H1 (cell line): ENCODE data around the gene KLRB1.

Experiments used
- CHD2 ChIP-seq: IDR thresholded peaks from 2 replicates; pipeline ENCODE4 v1.6.1; 2012; ENCODE audit warnings: low read length, improper control_type of control experiment
- POLR2A ChIP-seq, 2 experiments: IDR thresholded peaks; 1 replicate in 1 of 2; 2 replicates in 1 of 2; pipeline ENCODE4 v1.6.1; 2011; ENCODE audit warnings: low read depth in 2 of 2, low read length in 2 of 2, mild to moderate bottlenecking in 2 of 2; ENCODE audit errors: control extremely low read depth in 1 of 2
- POLR2AphosphoS5 ChIP-seq: IDR thresholded peaks from 2 replicates; pipeline ENCODE4 v1.6.1; 2011; ENCODE audit warnings: low read depth, low read length
- RAD21 ChIP-seq, 2 experiments: IDR thresholded peaks in 1 of 2; conservative IDR thresholded peaks in 1 of 2; 2 replicates each; pipeline ENCODE4 v1.6.1; 2011; ENCODE audit warnings: low read depth in 2 of 2, low read length in 2 of 2, improper control_type of control experiment in 1 of 2, inconsistent platforms in 1 of 2, mild to moderate bottlenecking in 1 of 2, moderate library complexity in 1 of 2
- RXRA ChIP-seq: IDR thresholded peaks from 2 replicates; pipeline ENCODE4 v1.6.1; 2011; ENCODE audit warnings: low read depth, mild to moderate bottlenecking, low read length, moderate library complexity; ENCODE audit not compliant: insufficient read depth
- SRF ChIP-seq: IDR thresholded peaks from 2 replicates; pipeline ENCODE4 v1.6.1; 2011; ENCODE audit warnings: mild to moderate bottlenecking, low read depth, low read length, moderate library complexity
- TEAD4 ChIP-seq: IDR thresholded peaks from 2 replicates; pipeline ENCODE4 v1.6.1; 2012; ENCODE audit warnings: low read depth, low read length, inconsistent platforms, mixed read lengths
- ZNF274 ChIP-seq: IDR thresholded peaks from 2 replicates; pipeline ENCODE4 v1.7.0; 2012; ENCODE audit warnings: low read length, borderline replicate concordance; ENCODE audit errors: extremely low read depth
- TF ChIP-seq, protein P1 (sequence below): IDR thresholded peaks from 2 replicates; pipeline ENCODE4 v1.6.1; 2012; ENCODE audit warnings: inconsistent platforms
- TF ChIP-seq, protein P2 (sequence below), 3 experiments: IDR thresholded peaks; 1 replicate in 2 of 3; 2 replicates in 1 of 3; pipeline versions ENCODE4 v1.5.1 to v1.6.1; 2011; ENCODE audit warnings: low read length in 3 of 3, mild to moderate bottlenecking in 3 of 3, inconsistent platforms in 2 of 3, low read depth in 1 of 3, moderate library complexity in 1 of 3; ENCODE audit not compliant: insufficient read depth in 1 of 3; ENCODE audit errors: control extremely low read depth in 1 of 3

DNA sequence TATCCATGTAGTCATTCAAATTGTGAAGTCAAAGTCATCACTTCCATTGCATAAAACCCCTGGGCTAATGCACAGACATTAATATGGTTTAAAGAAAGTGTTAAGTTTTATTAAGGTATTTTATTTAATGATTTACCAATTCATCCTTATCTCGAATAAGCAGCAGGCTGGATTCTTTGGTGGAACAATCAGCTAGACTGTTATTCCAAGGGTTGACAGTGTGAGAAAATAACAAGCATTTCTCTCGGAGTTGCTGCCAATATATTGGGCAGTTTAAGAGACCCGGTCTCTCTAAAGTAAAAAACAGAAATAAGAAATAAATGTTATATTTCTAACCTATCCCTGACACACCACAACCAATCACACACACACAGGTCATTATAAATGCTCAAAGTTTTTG, 9.4 kb downstream of the KLRB1 start:
- TF ChIP-seq CHD2: no peak
- TF ChIP-seq RXRA: no peak
- no peak for TF ChIP-seq SRF
- TF ChIP-seq POLR2AphosphoS5: no peak
- no peak for TF ChIP-seq POLR2A (IDR thresholded peaks at IDR 0.05; ENCODE audit: control extremely low read depth in 1 of 2, low read depth in 2 of 2, low read length in 2 of 2)
- no peak for TF ChIP-seq TEAD4
- TF ChIP-seq ZNF274: no peak
- TF ChIP-seq, protein P1, sequence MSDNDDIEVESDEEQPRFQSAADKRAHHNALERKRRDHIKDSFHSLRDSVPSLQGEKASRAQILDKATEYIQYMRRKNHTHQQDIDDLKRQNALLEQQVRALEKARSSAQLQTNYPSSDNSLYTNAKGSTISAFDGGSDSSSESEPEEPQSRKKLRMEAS: no peak
- TF ChIP-seq RAD21 (IDR thresholded peaks at IDR 0.05 in 1 of 2, conservative IDR thresholded peaks at IDR 0.05 in 1 of 2; ENCODE audit: low read depth in 2 of 2, low read length in 2 of 2): no peak
- TF ChIP-seq, protein P2, sequence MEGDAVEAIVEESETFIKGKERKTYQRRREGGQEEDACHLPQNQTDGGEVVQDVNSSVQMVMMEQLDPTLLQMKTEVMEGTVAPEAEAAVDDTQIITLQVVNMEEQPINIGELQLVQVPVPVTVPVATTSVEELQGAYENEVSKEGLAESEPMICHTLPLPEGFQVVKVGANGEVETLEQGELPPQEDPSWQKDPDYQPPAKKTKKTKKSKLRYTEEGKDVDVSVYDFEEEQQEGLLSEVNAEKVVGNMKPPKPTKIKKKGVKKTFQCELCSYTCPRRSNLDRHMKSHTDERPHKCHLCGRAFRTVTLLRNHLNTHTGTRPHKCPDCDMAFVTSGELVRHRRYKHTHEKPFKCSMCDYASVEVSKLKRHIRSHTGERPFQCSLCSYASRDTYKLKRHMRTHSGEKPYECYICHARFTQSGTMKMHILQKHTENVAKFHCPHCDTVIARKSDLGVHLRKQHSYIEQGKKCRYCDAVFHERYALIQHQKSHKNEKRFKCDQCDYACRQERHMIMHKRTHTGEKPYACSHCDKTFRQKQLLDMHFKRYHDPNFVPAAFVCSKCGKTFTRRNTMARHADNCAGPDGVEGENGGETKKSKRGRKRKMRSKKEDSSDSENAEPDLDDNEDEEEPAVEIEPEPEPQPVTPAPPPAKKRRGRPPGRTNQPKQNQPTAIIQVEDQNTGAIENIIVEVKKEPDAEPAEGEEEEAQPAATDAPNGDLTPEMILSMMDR (IDR thresholded peaks at IDR 0.05; ENCODE audit: control extremely low read depth in 1 of 3, insufficient read depth in 1 of 3, low read depth in 1 of 3, low read length in 3 of 3): no peak
